DND-41 (cell line): Measurements from ENCODE around the gene CMTM7.

ENCODE experiments used
- CTCF ChIP-seq: IDR thresholded peaks from 2 replicates; pipeline ENCODE4 v1.5.1; 2012; ENCODE audit warnings: borderline replicate concordance, low read length, moderate library complexity, mild to moderate bottlenecking; ENCODE audit not compliant: poor library complexity, severe bottlenecking; ENCODE audit errors: extremely low read depth
- EZH2 ChIP-seq: IDR thresholded peaks from 3 replicates; pipeline ENCODE4 v1.6.1; 2012; ENCODE audit warnings: borderline replicate concordance, low read depth, mild to moderate bottlenecking, moderate library complexity, low read length, inconsistent platforms; ENCODE audit not compliant: severe bottlenecking

GRCh38 chr3:32437896-32438295, 46.2 kb downstream of the CMTM7 start:
- TF ChIP-seq CTCF (no peak), EZH2 (no peak)
